Parathyroid adenoma (tissue), 2 donors: ENCODE measurements around the gene VDR.

ENCODE experiments used
- H2AFZ ChIP-seq: fragments of 300-600 bp; sonication (generic); one replicate; pipeline ENCODE4 v1.7.0; 2017; ENCODE audit warnings: antibody characterized with exemption, mild to moderate bottlenecking
- H3K27ac ChIP-seq: fragments of 300-600 bp; sonication (generic); one replicate; pipeline ENCODE4 v1.7.0; 2017
- H3K27me3 ChIP-seq: fragments of 300-600 bp; sonication (generic); one replicate; pipeline ENCODE4 v1.7.0; 2017; ENCODE audit warnings: low read length; ENCODE audit not compliant: control insufficient read depth, insufficient read depth
- H3K36me3 ChIP-seq: fragments of 300-600 bp; sonication (generic); one replicate; pipeline ENCODE4 v1.7.0; 2017; ENCODE audit warnings: low read length; ENCODE audit not compliant: control insufficient read depth, insufficient read depth
- H3K4me1 ChIP-seq: fragments of 300-600 bp; sonication (generic); one replicate; pipeline ENCODE4 v1.7.0; 2017; ENCODE audit warnings: control low read depth
- H3K4me2 ChIP-seq: fragments of 300-600 bp; sonication (generic); one replicate; pipeline ENCODE4 v1.7.0; 2017; ENCODE audit warnings: low read length
- H3K4me3 ChIP-seq: fragments of 300-600 bp; sonication (generic); one replicate; pipeline ENCODE4 v1.7.0; 2017; ENCODE audit warnings: low read depth, low read length
- H3K79me2 ChIP-seq: fragments of 300-600 bp; sonication (generic); one replicate; pipeline ENCODE4 v1.7.0; 2017; ENCODE audit warnings: control low read depth
- H3K9ac ChIP-seq: fragments of 300-600 bp; sonication (generic); one replicate; pipeline ENCODE4 v1.7.0; 2017; ENCODE audit warnings: mild to moderate bottlenecking
- H3K9me3 ChIP-seq: fragments of 300-600 bp; sonication (generic); one replicate; pipeline ENCODE4 v1.7.0; 2017; ENCODE audit warnings: low read length; ENCODE audit not compliant: control insufficient read depth
- CTCF ChIP-seq: fragments of 300-600 bp; sonication (generic); IDR thresholded peaks from one replicate; pipeline ENCODE4 v1.7.0; 2017; ENCODE audit warnings: antibody characterized with exemption, mild to moderate bottlenecking
- donor health status: primary hyperparathyroidism.

VDR gene

GRCh38 chr12:47837190-47838171 is 67.3 kb downstream of the VDR start:
- Histone ChIP-seq H3K9me3 (no peaks in the 10 kb centered on the region), H3K36me3 (no peaks in the 10 kb centered on the region), H2AFZ (no peak overlapping the region), H3K4me1 (peaks cover 35% of the 10 kb centered on the region), H3K27me3 (no peaks in the 10 kb centered on the region), H3K27ac (peak overlapping the region; percentile 25), H3K79me2 (no peaks in the 10 kb centered on the region), H3K4me3 (no peak overlapping the region), H3K4me2 (no peak overlapping the region), H3K9ac (no peak overlapping the region)
- peak; percentile 95 for TF ChIP-seq CTCF

- H3K27me3 ChIP-seq = no peaks in the 10 kb centered on the region
- no peaks in the 10 kb centered on the region for H3K79me2 ChIP-seq
- no peaks in the 10 kb centered on the region for H3K36me3 ChIP-seq
- H3K27ac ChIP-seq = peak overlapping the region; percentile 31
- H3K9ac ChIP-seq = no peak overlapping the region
- H3K9me3 ChIP-seq = no peaks in the 10 kb centered on the region
- no peak overlapping the region for H3K4me2 ChIP-seq
- H3K4me3 ChIP-seq = no peak overlapping the region
- H2AFZ ChIP-seq = peak overlapping the region; percentile 10
- TF ChIP-seq CTCF = no peak
- peaks cover 34% of the 10 kb centered on the region for H3K4me1 ChIP-seq
Measured at GRCh38 chr12:47835831-47836155, 69.0 kb downstream of the VDR start.

GRCh38 chr12:47835006-47835830 is 69.6 kb downstream of the VDR start:
- H3K4me2 ChIP-seq = no peak overlapping the region
- peaks cover 34% of the 10 kb centered on the region for H3K4me1 ChIP-seq
- peak overlapping the region; percentile 10 for H2AFZ ChIP-seq
- H3K9ac ChIP-seq = no peak overlapping the region
- H3K79me2 ChIP-seq = no peaks in the 10 kb centered on the region
- no peaks in the 10 kb centered on the region for H3K27me3 ChIP-seq
- no peaks in the 10 kb centered on the region for H3K9me3 ChIP-seq
- no peaks in the 10 kb centered on the region for H3K36me3 ChIP-seq
- peak overlapping the region; percentile 31 for H3K27ac ChIP-seq
- no peak overlapping the region for H3K4me3 ChIP-seq
- no peak for TF ChIP-seq CTCF

GRCh38 chr12:47834199-47834903 is 70.4 kb downstream of the VDR start:
- Histone ChIP-seq H3K4me3 (no peak overlapping the region), H3K4me1 (peaks cover 34% of the 10 kb centered on the region), H3K79me2 (no peaks in the 10 kb centered on the region), H3K9me3 (no peaks in the 10 kb centered on the region), H2AFZ (no peak overlapping the region), H3K27ac (no peak overlapping the region), H3K9ac (no peak overlapping the region), H3K4me2 (no peak overlapping the region), H3K36me3 (no peaks in the 10 kb centered on the region), H3K27me3 (no peaks in the 10 kb centered on the region)
- TF ChIP-seq CTCF = no peak
